HuH-7 (cell line): ENCODE measurements around the gene NBAS.
"Not testable (repeated sequence)": the region's sequence is repeated elsewhere in the genome, so short reads cannot be mapped to it uniquely, and the experiment has no call there.

Experiments used
- DNase-seq: peaks from one replicate; pipeline ENCODE4 v3.0.0; 2011; ENCODE audit warnings: low spot score

The NBAS gene

GRCh38 chr2:15363142-15363541, 198.0 kb downstream of the NBAS start:
- no peak for DNase-seq

- peak; percentile 5 for DNase-seq
Observed at GRCh38 chr2:15359716-15360531, 201.2 kb downstream of the NBAS start.

GRCh38 chr2:15357922-15358321, 203.2 kb downstream of the NBAS start:
- DNase-seq: no peak

- no peak for DNase-seq
Observed at GRCh38 chr2:15357186-15357585, 203.9 kb downstream of the NBAS start.

- no peak for DNase-seq
Observed at GRCh38 chr2:15355386-15355785, 205.7 kb downstream of the NBAS start.

GRCh38 chr2:15354596-15355366, 206.4 kb downstream of the NBAS start:
- DNase-seq: no peak

GRCh38 chr2:15352363-15352762, 208.8 kb downstream of the NBAS start:
- DNase-seq: no peak

GRCh38 chr2:15348636-15349035, 212.5 kb downstream of the NBAS start:
- no peak for DNase-seq

GRCh38 chr2:15348045-15348444, 213.1 kb downstream of the NBAS start:
- no peak for DNase-seq

GRCh38 chr2:15346624-15347023, 214.5 kb downstream of the NBAS start:
- no peak for DNase-seq

- no peak for DNase-seq
Observed at GRCh38 chr2:15337996-15338666, 223.0 kb downstream of the NBAS start.

- DNase-seq: no peak
Observed at GRCh38 chr2:15334644-15335326, 226.3 kb downstream of the NBAS start.

- no peak for DNase-seq
Observed at GRCh38 chr2:15331787-15332186, 229.3 kb downstream of the NBAS start.

GRCh38 chr2:15325296-15325695, 235.8 kb downstream of the NBAS start:
- DNase-seq: no peak

- DNase-seq: no peak
Observed at GRCh38 chr2:15323227-15323626, 237.9 kb downstream of the NBAS start.

GRCh38 chr2:15321481-15321880, 239.7 kb downstream of the NBAS start:
- not testable (repeated sequence) for DNase-seq

- no peak for DNase-seq
Observed at GRCh38 chr2:15316370-15316814, 244.7 kb downstream of the NBAS start.

GRCh38 chr2:15315411-15315810, 245.7 kb downstream of the NBAS start:
- no peak for DNase-seq

- DNase-seq: no peak
Observed at GRCh38 chr2:15313657-15314056, 247.5 kb downstream of the NBAS start.

- DNase-seq: no peak
Observed at GRCh38 chr2:15311926-15312325, 249.2 kb downstream of the NBAS start.

- DNase-seq: no peak
Observed at GRCh38 chr2:15311201-15311907, 249.8 kb downstream of the NBAS start.
